SK-N-DZ (cell line): ENCODE measurements around the gene DNMT3L.

ENCODE experiments used
- DNase-seq: peaks from one replicate; pipeline ENCODE4 v3.0.0-alpha.2; 2015; ENCODE audit warnings: low spot score

DNMT3L gene

DNA sequence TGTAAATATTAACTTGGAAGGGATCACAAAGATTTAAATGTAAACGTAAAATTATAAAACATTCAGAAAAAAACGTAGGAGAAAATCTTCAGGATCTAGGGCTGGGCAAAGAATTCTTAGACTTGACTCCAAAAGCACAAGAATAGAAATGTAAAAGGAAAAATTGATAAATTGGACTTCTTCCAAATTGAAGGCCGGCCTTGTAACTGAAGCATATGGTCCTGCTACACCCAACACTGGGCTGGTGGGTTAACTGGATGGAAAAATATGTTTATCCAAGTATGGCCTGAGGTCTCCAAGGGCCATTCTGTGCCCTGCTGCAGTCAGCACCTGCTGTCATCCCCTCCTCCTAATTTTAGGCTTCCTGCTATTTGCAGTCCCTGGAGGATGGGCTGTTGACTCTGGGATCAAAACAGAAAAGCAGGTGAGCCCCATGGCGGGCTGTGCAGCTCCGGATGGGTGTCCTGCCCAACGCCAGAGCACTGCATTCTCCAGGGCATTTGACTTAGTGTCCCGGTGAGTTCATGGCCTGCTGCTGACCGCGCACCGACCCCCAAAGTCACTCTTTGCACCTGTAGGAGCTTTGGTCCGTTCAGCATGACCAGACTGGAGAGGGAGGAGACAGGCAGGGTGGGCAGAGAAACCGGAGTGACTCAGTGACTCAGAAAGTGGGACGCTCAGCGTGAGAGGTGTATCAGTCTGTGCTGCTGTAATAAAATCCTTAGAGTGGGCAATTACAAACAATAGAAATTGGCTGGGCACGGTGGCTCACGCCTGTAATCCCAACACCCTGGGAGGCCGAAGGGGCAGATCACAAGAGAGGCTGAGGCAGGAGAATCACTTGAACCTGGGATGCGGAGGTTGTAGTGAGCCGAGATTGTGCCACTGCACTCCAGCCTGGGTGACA, 17.9 kb upstream of the DNMT3L start:
- no peak for DNase-seq

DNA sequence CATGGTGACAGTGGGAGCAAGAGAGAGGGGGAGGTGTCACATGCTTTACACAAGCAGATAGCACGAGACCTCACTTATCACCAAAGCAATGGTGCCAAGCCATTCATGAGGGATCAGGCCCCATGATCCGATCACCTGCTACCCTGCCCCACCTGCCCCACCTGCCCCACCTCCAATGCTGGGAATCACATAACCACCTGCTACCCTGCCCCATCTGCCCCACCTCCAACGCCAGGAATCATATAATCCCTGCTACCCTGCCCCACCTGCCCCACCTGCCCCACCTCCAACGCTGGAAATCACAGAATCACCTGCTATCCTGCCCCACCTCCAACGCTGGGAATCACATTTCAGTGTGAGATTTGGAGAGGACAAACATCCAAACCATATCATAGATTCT, 13.3 kb upstream of the DNMT3L start:
- no peak for DNase-seq

DNA sequence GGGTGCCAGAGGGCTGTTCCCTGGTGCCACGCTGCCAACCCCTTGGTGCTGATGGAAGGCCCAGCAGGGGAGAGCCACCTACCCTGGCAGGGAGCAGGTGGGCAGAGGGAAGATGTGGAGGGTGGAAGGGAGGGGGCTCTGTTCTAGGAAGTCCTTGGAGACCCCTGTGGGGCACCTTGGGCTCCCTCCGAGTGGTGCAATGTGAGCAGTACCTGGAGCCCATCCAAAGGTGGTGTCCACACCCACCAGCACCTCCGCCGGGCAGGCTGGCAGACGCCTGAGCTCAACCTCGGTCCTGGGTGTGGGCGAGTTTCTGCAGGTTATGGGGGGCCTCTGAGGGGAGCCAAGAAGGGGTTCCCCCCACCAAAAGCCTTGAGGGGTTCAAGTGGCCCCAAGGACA, 11.3 kb upstream of the DNMT3L start:
- no peak for DNase-seq

- no peak for DNase-seq
Measured at GRCh38 chr21:44272284-44272858, 10.7 kb upstream of the DNMT3L start.

GRCh38 chr21:44271558-44272283, 10.0 kb upstream of the DNMT3L start:
- no peak for DNase-seq

- DNase-seq: no peak
Measured at GRCh38 chr21:44269090-44269489, 7.4 kb upstream of the DNMT3L start.

DNA sequence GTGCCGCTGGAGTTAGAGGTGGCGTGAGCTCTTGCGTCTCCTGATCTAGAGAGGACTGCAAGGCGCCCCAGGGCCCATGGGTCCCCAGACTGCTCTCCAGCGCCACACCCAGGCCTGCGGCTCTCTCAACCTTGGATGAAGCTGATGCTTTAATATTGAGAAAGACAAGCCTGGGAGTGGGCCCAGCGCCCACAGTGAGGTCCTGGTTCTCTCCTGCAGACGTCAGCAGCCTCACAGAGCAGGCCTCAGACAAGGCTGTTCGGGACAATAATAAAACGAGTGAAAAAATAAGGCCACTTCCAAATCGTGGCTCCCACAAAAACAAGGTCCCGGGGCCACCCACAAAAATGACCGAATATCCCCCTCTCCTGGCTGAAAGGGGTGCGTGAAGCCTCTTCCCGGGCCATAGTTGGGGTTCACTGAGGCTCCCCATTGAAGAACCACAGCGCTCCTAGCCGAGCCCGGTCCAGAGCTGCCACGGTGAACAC, 6.0 kb upstream of the DNMT3L start:
- no peak for DNase-seq

GRCh38 chr21:44265734-44266270, 4.1 kb upstream of the DNMT3L start:
- DNase-seq: no peak

GRCh38 chr21:44263768-44264167, 2.1 kb upstream of the DNMT3L start:
- no peak for DNase-seq

DNA sequence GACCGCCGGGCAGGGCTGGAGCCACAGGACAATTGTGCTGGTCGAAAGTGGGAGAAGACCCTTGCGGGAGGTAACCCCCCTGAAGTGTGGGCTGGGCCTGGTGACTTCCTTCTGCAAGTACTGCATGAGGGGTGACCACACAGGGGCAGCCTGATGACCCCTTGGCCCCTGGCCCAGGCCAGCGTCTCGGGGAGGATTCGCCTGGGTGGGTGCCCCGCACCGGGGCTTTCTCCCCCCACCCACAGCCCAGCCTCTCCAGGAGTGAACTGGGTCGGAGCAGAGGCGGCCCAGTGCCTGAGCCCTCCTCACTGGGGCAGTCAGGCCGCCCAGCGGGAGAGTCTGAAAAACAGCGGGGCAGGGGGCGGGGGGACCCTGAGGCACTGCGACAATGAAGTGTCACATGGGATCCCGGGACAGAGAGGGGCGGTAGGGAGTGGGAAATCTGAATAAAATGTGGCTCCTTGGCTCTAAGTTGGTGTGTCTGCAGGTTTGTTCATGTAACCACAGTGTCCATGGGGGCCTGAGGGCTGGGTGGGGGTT, 1.6 kb upstream of the DNMT3L start:
- no peak for DNase-seq

- DNase-seq: no peak
Measured at GRCh38 chr21:44262338-44263056, 800 bp upstream of the DNMT3L start.

- no peak for DNase-seq
Measured at GRCh38 chr21:44260791-44261631, 686 bp downstream of the DNMT3L start.

GRCh38 chr21:44260066-44260465, 1.6 kb downstream of the DNMT3L start:
- DNase-seq: no peak

- DNase-seq: no peak
Measured at GRCh38 chr21:44259082-44259705, 2.5 kb downstream of the DNMT3L start.

DNA sequence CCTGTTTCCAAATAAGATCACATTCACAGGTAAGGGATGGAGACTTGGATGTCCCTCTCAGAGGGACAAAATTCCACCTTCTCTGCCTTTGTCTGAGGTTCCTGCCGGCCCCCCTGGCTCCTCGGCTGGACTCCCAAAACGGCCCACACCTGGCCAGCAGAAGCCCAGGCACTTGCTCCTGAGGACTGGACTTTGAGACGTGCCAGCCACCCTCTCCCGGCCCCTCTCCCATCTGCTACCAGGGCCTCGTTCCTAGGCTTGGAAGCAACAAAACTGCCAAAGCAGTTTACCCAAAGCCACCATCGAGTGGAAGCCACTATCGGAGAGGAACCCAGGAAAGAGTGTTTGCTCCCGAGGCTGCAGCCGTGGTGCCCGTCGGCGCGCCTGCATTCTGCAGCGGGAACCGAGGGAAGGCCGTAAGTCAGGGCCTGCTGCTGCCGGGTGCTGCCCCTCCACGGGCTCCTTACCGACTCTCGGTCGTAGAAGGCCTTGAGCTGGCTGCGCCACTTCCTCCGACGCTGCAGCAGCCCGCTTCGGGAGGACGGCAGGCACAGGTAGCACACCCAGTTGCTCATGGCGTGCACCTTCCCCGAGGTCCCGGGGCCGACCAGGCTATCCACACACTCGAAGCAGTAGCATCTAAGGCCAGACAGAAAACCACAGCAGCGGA, 3.5 kb downstream of the DNMT3L start:
- DNase-seq: no peak

GRCh38 chr21:44255511-44255981, 6.2 kb downstream of the DNMT3L start:
- DNase-seq: no peak

- DNase-seq: no peak
Measured at GRCh38 chr21:44253832-44254710, 7.6 kb downstream of the DNMT3L start.
